WTC11 (cell line): Measurements from ENCODE around the gene ITGAL.

ENCODE experiments used
- CTCF ChIP-seq: fragments of 200-600 bp; IDR thresholded peaks from 2 replicates; pipeline ENCODE4 v1.8.0; 2022; ENCODE audit warnings: antibody characterized with exemption
- ELF4 ChIP-seq: sonication (generic); formaldehyde crosslinking; IDR thresholded peaks from 2 replicates; pipeline ENCODE4 v1.8.1; 2022; ENCODE audit warnings: low read depth, mild to moderate bottlenecking, moderate library complexity, missing genetic modification reagents
- FOXP4 ChIP-seq: sonication (generic); formaldehyde crosslinking; IDR thresholded peaks from 2 replicates; pipeline ENCODE4 v1.8.0; 2022; ENCODE audit warnings: mild to moderate bottlenecking, missing genetic modification reagents
- MAX ChIP-seq: sonication (generic); formaldehyde crosslinking; IDR thresholded peaks from 2 replicates; pipeline ENCODE4 v1.8.0; 2022; ENCODE audit warnings: mild to moderate bottlenecking, missing genetic modification reagents
- USF1 ChIP-seq: sonication (generic); formaldehyde crosslinking; IDR thresholded peaks from 2 replicates; pipeline ENCODE4 v1.8.0; 2022; ENCODE audit warnings: mild to moderate bottlenecking, missing genetic modification reagents
- ZNF121 ChIP-seq: sonication (generic); formaldehyde crosslinking; IDR thresholded peaks from 2 replicates; pipeline ENCODE4 v1.8.0; 2023; ENCODE audit warnings: missing genetic modification reagents
- ZNF138 ChIP-seq: sonication (generic); formaldehyde crosslinking; conservative IDR thresholded peaks from 2 replicates; pipeline ENCODE4 v1.8.1; 2022; ENCODE audit warnings: mild to moderate bottlenecking, moderate library complexity, missing genetic modification reagents

- TF ChIP-seq CTCF, result no peak
- TF ChIP-seq ZNF121 (CRISPR knock-in tag), result no peak
- no peak for TF ChIP-seq ZNF138 (CRISPR knock-in tag)
- no peak for TF ChIP-seq ELF4 (CRISPR knock-in tag)
- no peak for TF ChIP-seq FOXP4 (CRISPR knock-in tag)
- TF ChIP-seq MAX (CRISPR knock-in tag), result no peak
- TF ChIP-seq USF1 (CRISPR knock-in tag), result no peak
Observed at GRCh38 chr16:30470170-30470512, 2.4 kb upstream of the ITGAL start.
